PC-3 (cell line): ENCODE data around the gene AXDND1. TPM values are rescaled to one million over a fixed set of nuclear protein-coding genes. Genes with fewer than 3 reads are reported as not detected.
"Not testable (repeated sequence)": the region's sequence is repeated elsewhere in the genome, so short reads cannot be mapped to it uniquely, and the experiment has no call there.

Source experiments
- ATAC-seq: fragments of 200-7000 bp; cut with Tn5 transposase; 2 replicates; pipeline ENCODE4 v1.9.1; 2020; ENCODE audit warnings: mild to moderate bottlenecking, moderate library complexity
- BruUV-seq: library from RNA; stranded (reverse); fragments of 400-500 nt; replicated peaks from 2 replicates; lab custom pipeline; 2021; lab: Mats Ljungman, UMichigan
- CTCF ChIA-PET: fragments of 300-600 bp; sonication (Branson Sonifier 250); formaldehyde crosslinking; loops from one replicate; lab custom pipeline; 2022; ENCODE audit warnings: antibody characterized with exemption; lab: Charles Lee
- POLR2A ChIA-PET: fragments of 300-600 bp; sonication (Branson Sonifier 250); formaldehyde crosslinking; loops from one replicate; lab custom pipeline; 2022; ENCODE audit warnings: antibody characterized with exemption; ENCODE audit not compliant: unreplicated experiment; lab: Charles Lee
- DNase-seq: peaks from one replicate; pipeline ENCODE4 v3.0.0-alpha.2; 2015
- H2AFZ ChIP-seq: fragments of 300-600 bp; sonication (generic); 2 replicates; pipeline ENCODE4 v1.6.0; 2016; ENCODE audit warnings: antibody characterized with exemption, low read length
- H3F3A ChIP-seq: fragments of 300-600 bp; sonication (generic); one replicate; pipeline ENCODE4 v1.6.0; 2017; ENCODE audit warnings: antibody characterized with exemption, low read length, control low read depth, mild to moderate bottlenecking; ENCODE audit not compliant: unreplicated experiment
- H3K27ac ChIP-seq: fragments of 300-600 bp; sonication (generic); 2 replicates; pipeline ENCODE4 v1.5.1; 2016; ENCODE audit warnings: mild to moderate bottlenecking, low read length
- H3K27me3 ChIP-seq: fragments of 300-600 bp; sonication (generic); 2 replicates; pipeline ENCODE4 v1.6.1; 2016; ENCODE audit warnings: low read length, mixed read lengths
- H3K36me3 ChIP-seq: fragments of 300-600 bp; sonication (generic); 2 replicates; pipeline ENCODE4 v1.6.1; 2016; ENCODE audit warnings: low read depth, mixed run types, low read length, mixed read lengths
- H3K4me1 ChIP-seq: fragments of 300-600 bp; sonication (generic); 2 replicates; pipeline ENCODE4 v1.5.1; 2016; ENCODE audit warnings: low read length; ENCODE audit not compliant: insufficient read depth
- H3K4me2 ChIP-seq: fragments of 300-600 bp; sonication (generic); 2 replicates; pipeline ENCODE4 v1.6.0; 2016; ENCODE audit warnings: low read length
- H3K4me3 ChIP-seq: fragments of 300-600 bp; sonication (generic); 2 replicates; pipeline ENCODE4 v1.5.1; 2016; ENCODE audit warnings: mild to moderate bottlenecking, low read length, mixed read lengths
- H3K79me2 ChIP-seq: fragments of 300-600 bp; sonication (generic); 2 replicates; pipeline ENCODE4 v1.6.1; 2017; ENCODE audit warnings: low read length, mixed read lengths
- H3K9ac ChIP-seq: fragments of 300-600 bp; sonication (generic); 2 replicates; pipeline ENCODE4 v1.6.0; 2016; ENCODE audit warnings: mild to moderate bottlenecking, low read length
- H3K9me2 ChIP-seq: fragments of 300-600 bp; sonication (generic); replicated peaks from 2 replicates; pipeline ENCODE4 v1.6.1; 2016; ENCODE audit warnings: mixed run types, low read length, mixed read lengths
- H3K9me3 ChIP-seq: fragments of 300-600 bp; sonication (generic); 2 replicates; pipeline ENCODE4 v1.6.1; 2016; ENCODE audit warnings: low read length, mixed read lengths
- H4K20me1 ChIP-seq: fragments of 300-600 bp; sonication (generic); 2 replicates; pipeline ENCODE4 v1.6.1; 2016; ENCODE audit warnings: low read length, mixed read lengths
- CTCF ChIP-seq: fragments of 300-600 bp; sonication (generic); conservative IDR thresholded peaks from 2 replicates; pipeline ENCODE4 v1.5.1; 2017; ENCODE audit warnings: antibody characterized with exemption, low read depth, mild to moderate bottlenecking, low read length
- EZH2 ChIP-seq: fragments of 300-600 bp; sonication (generic); IDR thresholded peaks from one replicate; pipeline ENCODE4 v1.6.1; 2017; ENCODE audit warnings: antibody characterized with exemption, mild to moderate bottlenecking, low read length; ENCODE audit not compliant: unreplicated experiment
- EZH2phosphoT487 ChIP-seq: fragments of 300-600 bp; sonication (generic); IDR thresholded peaks from 2 replicates; pipeline ENCODE4 v1.6.1; 2018; ENCODE audit warnings: mild to moderate bottlenecking, antibody characterized with exemption, low read length, borderline replicate concordance
- intact Hi-C: fragments of 100-400 bp; cut with micrococcal nuclease; formaldehyde crosslinking; loops from 2 replicates; pipeline ENCODE4 v1.9.0; 2023
- total RNA-seq: library from RNA; depleted of rRNA; stranded (reverse); fragments of >200 nt; gene quantifications from 2 replicates; pipeline ENCODE4 v1.2.3, GENCODE V29; 2014

AXDND1 gene
- total RNA-seq, 1 experiment from 2014 or later: not detected

- Histone ChIP-seq H3K9me2 (no peaks in the 10 kb centered on the region), H3K4me1 (no peaks in the 10 kb centered on the region), H4K20me1 (no peaks in the 10 kb centered on the region), H3K4me3 (no peak overlapping the region), H3K27me3 (no peaks in the 10 kb centered on the region), H3K9ac (no peak overlapping the region), H3K4me2 (no peak overlapping the region), H3K79me2 (no peaks in the 10 kb centered on the region), H3K9me3 (no peaks in the 10 kb centered on the region), H3F3A (no peaks in the 10 kb centered on the region), H3K36me3 (peaks cover 12% of the 10 kb centered on the region; the same call in 1 of the 2 replicates), H3K27ac (no peak overlapping the region), H2AFZ (no peak overlapping the region)
- no TSS peak for BruUV-seq
- DNase-seq: no peak
- TF ChIP-seq EZH2: no peak
- TF ChIP-seq EZH2phosphoT487: no peak
- no peak for TF ChIP-seq CTCF
- ChIA-PET CTCF (no interaction called here), POLR2A (no interaction called here)
- intact Hi-C loops: no loop called here
- ATAC-seq: no peak
Observed at GRCh38 chr1:179352236-179352635, 13.5 kb upstream of the AXDND1 start.

GRCh38 chr1:179353546-179353945 is 12.2 kb upstream of the AXDND1 start:
- ATAC-seq (no peak), DNase-seq (no peak)
- Histone ChIP-seq H3K36me3 (peaks cover 12% of the 10 kb centered on the region; the same call in 1 of the 2 replicates), H3K27me3 (no peaks in the 10 kb centered on the region), H2AFZ (no peak overlapping the region), H3K79me2 (no peaks in the 10 kb centered on the region), H3K9ac (no peak overlapping the region), H3K4me2 (no peak overlapping the region), H3F3A (no peaks in the 10 kb centered on the region), H3K9me2 (no peaks in the 10 kb centered on the region), H3K4me3 (no peak overlapping the region), H3K27ac (no peak overlapping the region), H3K4me1 (no peaks in the 10 kb centered on the region), H3K9me3 (no peaks in the 10 kb centered on the region), H4K20me1 (no peaks in the 10 kb centered on the region)
- intact Hi-C loops: no loop called here
- TF ChIP-seq EZH2 (no peak), CTCF (no peak), EZH2phosphoT487 (no peak)
- ChIA-PET POLR2A (no interaction called here), CTCF (no interaction called here)
- no TSS peak for BruUV-seq

- BruUV-seq, intact Hi-C loops: not testable (repeated sequence)
Observed at GRCh38 chr1:179361631-179362030, 4.1 kb upstream of the AXDND1 start.

More at GRCh38 chr1:179361631-179362030, 4.1 kb upstream of the AXDND1 start:
- H3K27me3 ChIP-seq, H3K4me3 ChIP-seq, H3K9ac ChIP-seq, H3K4me1 ChIP-seq, H3K36me3 ChIP-seq, H3K4me2 ChIP-seq, H3K79me2 ChIP-seq, H3F3A ChIP-seq, H4K20me1 ChIP-seq, H2AFZ ChIP-seq, H3K9me2 ChIP-seq, CTCF ChIA-PET, POLR2A ChIA-PET, H3K27ac ChIP-seq, H3K9me3 ChIP-seq, ATAC-seq, DNase-seq: not testable (repeated sequence)
